ENCODE measurements around the gene DAZAP1.

The DAZAP1 gene

GRCh38 chr19:1446713-1447481, 39.5 kb downstream of the DAZAP1 start:
- TF ChIP-seq, protein P1, sequence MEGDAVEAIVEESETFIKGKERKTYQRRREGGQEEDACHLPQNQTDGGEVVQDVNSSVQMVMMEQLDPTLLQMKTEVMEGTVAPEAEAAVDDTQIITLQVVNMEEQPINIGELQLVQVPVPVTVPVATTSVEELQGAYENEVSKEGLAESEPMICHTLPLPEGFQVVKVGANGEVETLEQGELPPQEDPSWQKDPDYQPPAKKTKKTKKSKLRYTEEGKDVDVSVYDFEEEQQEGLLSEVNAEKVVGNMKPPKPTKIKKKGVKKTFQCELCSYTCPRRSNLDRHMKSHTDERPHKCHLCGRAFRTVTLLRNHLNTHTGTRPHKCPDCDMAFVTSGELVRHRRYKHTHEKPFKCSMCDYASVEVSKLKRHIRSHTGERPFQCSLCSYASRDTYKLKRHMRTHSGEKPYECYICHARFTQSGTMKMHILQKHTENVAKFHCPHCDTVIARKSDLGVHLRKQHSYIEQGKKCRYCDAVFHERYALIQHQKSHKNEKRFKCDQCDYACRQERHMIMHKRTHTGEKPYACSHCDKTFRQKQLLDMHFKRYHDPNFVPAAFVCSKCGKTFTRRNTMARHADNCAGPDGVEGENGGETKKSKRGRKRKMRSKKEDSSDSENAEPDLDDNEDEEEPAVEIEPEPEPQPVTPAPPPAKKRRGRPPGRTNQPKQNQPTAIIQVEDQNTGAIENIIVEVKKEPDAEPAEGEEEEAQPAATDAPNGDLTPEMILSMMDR (IDR thresholded peaks at IDR 0.05; ENCODE audit: extremely low read depth, missing control alignments) = no peak
- DNase-seq (ENCODE audit: low spot score) = no peak

DNA sequence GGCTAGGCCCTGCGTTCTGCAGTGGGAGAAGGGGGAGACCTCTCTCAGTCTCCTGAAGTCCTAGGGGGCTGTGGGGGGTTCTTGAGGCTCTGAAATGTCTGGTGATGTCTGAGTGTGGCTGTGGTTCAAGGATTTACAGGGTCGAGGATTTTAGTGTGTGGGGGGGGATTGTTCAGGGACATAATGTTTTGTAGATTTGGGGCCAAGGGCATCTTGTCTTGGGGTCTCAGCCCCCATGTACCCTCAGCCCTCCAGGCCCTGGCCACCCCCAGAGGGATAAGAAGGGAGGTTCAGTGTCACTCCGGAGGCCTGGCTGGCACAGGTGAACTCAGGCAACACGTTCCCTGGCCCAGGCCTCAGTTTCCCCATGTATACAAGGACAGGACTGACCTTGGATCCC, 40.1 kb downstream of the DAZAP1 start:
- TF ChIP-seq, protein P1 (IDR thresholded peaks at IDR 0.05; ENCODE audit: extremely low read depth, missing control alignments) = no peak
- DNase-seq (ENCODE audit: low spot score) = no peak

GRCh38 chr19:1447944-1448343, 40.6 kb downstream of the DAZAP1 start:
- TF ChIP-seq, protein P1 (IDR thresholded peaks at IDR 0.05; ENCODE audit: extremely low read depth, missing control alignments) = no peak
- no peak for DNase-seq (ENCODE audit: low spot score)

DNA sequence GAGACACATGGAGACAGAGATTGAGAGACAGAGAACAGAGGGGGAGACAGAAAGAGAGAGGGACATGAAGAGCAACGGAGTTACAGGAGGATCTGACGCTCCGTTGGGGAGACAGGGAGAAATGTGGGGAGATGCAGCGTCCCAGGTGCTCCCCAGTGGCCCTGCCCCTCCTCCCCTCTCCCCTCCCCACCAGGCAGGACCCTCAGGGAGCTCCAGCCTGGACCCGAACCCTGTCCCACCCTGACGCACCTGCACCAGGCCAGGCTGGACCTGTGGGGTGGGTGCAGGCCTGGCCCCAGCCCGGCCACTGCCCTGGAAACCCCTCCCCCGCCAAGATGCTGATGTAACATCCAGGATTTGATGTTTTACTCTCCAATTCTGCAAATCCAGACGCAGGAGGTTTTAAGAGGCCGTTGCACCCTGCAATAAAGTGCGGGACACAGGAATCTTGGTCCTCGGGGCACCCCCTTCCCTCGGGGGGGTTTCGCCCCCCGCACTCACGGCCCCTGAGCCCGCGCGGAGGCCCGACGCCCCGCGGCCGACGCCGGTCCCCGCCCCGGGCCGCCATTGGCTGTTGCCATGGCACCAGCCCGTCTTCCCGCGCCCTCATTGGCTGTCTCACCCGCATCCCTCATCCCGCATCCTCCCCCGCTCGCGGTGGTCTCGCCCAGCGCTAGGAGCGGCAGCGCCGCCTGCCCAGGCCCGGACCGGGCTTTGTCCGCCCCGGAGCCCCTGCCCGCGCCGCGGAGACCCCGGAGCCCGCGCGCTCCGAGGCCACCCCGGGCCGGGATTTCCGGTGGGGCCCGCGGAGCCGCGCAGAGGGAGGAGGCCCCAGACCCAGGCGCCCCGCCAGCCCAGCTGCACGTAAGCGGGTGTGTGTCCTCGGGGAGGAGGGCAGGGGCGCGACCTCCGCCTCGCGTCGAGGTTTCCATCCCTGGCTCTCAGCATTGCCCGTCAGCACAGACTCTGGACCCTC, 42.4 kb downstream of the DAZAP1 start, which contains the start of gene APC2:
APC2 (plus strand) TSS at position 655 of the 976 bp plus-strand sequence. CDS start 2,881 bp downstream, outside the sequence.
- TF ChIP-seq, protein P1 (IDR thresholded peaks at IDR 0.05; ENCODE audit: extremely low read depth, missing control alignments) = no peak
- DNase-seq (ENCODE audit: low spot score) = peak; percentile 81

DNA sequence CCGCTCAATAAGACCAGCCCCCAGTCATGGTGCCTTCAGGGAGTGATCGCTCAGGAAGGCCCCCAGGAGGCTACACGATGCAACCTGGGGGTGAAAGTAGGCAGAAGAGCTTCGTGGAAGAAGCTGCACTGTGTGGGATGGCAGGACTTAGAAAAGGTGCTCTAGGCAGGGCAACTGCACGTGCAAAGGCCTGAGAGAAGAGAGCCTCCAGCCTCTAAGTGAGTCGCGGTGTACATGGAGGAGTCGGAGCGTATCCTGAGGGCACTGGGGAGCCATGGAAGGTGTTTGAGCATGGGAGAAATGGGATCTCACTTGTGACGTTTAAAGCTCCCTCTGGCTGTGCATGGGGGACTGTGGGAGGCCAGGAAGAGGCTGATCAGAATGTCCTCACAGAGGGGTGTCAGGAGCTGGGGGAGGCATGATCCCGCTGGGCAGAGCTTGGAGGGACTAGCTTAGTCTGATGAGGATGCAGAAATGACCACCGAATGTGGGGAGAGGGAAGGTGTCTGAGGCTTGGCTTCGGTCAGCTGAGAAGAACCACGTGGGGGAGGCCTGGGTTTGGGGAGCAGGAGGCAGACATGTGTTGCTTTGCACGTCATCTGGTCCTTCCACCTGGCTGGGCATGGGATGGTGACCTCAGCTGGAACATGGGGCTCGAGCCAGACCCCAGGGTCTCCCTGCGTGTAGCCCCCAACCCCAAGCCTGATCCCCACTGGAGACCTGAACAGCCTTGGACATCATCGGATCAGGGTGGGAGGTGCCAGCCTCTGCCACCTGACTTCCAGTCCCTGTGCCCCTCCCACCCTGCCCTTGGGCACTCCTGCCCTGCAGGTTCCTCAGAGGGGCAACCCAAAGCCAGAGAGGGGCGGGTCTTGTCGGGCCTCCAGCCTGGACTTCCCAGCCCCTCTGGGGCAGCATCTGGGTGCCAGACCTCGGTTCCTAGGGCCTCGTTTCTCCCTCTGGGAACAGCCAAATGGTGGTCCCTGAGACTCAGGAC, 43.6 kb downstream of the DAZAP1 start:
- no peak for DNase-seq (ENCODE audit: low spot score)
- TF ChIP-seq, protein P1 (IDR thresholded peaks at IDR 0.05; ENCODE audit: extremely low read depth, missing control alignments) = no peak

- DNase-seq (ENCODE audit: low spot score) = no peak
- TF ChIP-seq, protein P1 (IDR thresholded peaks at IDR 0.05; ENCODE audit: extremely low read depth, missing control alignments) = no peak
Observed at GRCh38 chr19:1451916-1452801, 44.8 kb downstream of the DAZAP1 start.

Measured in GM20000 (cell line).